ENCODE measurements around the gene BABAM2. TPM values are rescaled to one million over a fixed set of nuclear protein-coding genes. Genes with fewer than 3 reads are reported as not detected.

Gene BABAM2
- total and polyA plus RNA-seq, 8 donors, result 27.1 to 49.2 (median 28.4) TPM

- no peak for ATAC-seq
- H3K9me3 ChIP-seq, result no peaks in the 10 kb centered on the region
Measured at GRCh38 chr2:28380219-28380618, 489.7 kb downstream of the BABAM2 start.

GRCh38 chr2:28381225-28382180 is 491.0 kb downstream of the BABAM2 start:
- no peak for ATAC-seq
- no peaks in the 10 kb centered on the region for H3K27me3 ChIP-seq
- H3K9me3 ChIP-seq, result no peaks in the 10 kb centered on the region
- intact Hi-C loops (cut with DNase I), result no loop called here
- no peaks in the 10 kb centered on the region for H3K36me3 ChIP-seq
- no peak overlapping the region for H3K27ac ChIP-seq
- H3K4me3 ChIP-seq, result no peak overlapping the region
- H3K4me1 ChIP-seq, result peaks cover 0 to 17% of the 10 kb centered on the region in 2 donors
- no peak for TF ChIP-seq CTCF (IDR thresholded peaks at IDR 0.05)
- DNase-seq, result no peak

More at GRCh38 chr2:28380219-28380618, 489.7 kb downstream of the BABAM2 start:
- Histone ChIP-seq H3K4me3 (no peak overlapping the region), H3K36me3 (no peaks in the 10 kb centered on the region), H3K4me1 (peaks cover 0 to 17% of the 10 kb centered on the region in 2 donors), H3K27me3 (no peaks in the 10 kb centered on the region), H3K27ac (no peak overlapping the region)
- no peak for DNase-seq
- no peak for TF ChIP-seq CTCF (IDR thresholded peaks at IDR 0.05)
- intact Hi-C loops (cut with DNase I), result no loop called here

GRCh38 chr2:28382755-28383154 is 492.2 kb downstream of the BABAM2 start:
- no peak for ATAC-seq
- Histone ChIP-seq H3K4me1 (peaks cover 0 to 17% of the 10 kb centered on the region in 2 donors), H3K9me3 (no peaks in the 10 kb centered on the region), H3K27ac (no peak overlapping the region), H3K4me3 (no peak overlapping the region), H3K27me3 (no peaks in the 10 kb centered on the region), H3K36me3 (no peaks in the 10 kb centered on the region)
- intact Hi-C loops (cut with DNase I), result no loop called here
- DNase-seq, result no peak
- no peak for TF ChIP-seq CTCF (IDR thresholded peaks at IDR 0.05)

- Histone ChIP-seq H3K27ac (no peak overlapping the region), H3K4me3 (no peak overlapping the region), H3K9me3 (no peaks in the 10 kb centered on the region), H3K27me3 (no peaks in the 10 kb centered on the region), H3K4me1 (peaks cover 0 to 23% of the 10 kb centered on the region in 2 donors), H3K36me3 (no peaks in the 10 kb centered on the region)
- intact Hi-C loops (cut with DNase I), result no loop called here
- no peak for TF ChIP-seq CTCF (IDR thresholded peaks at IDR 0.05)
- DNase-seq (no peak), ATAC-seq (no peak)
Measured at GRCh38 chr2:28387082-28387960, 496.8 kb downstream of the BABAM2 start.

Small RNA genes within 50 kb of the gene (microRNA-seq; reads per million reads assigned to microRNA genes)
- 0 reads per million in 2 donors for gene MIR4263

Other genes with a start within 250 kb of the BABAM2 start
- 10 to 100 TPM; 30.8 to 32.2 TPM for gene SUPT7L, start 227.1 kb upstream of the BABAM2 start, total RNA-seq
- gene SUPT7L, start 227.1 kb upstream of the BABAM2 start, polyA plus RNA-seq (ENCODE audit: insufficient read length in 6 of 6), result 10 to 100 TPM; 51.6 to 62.5 (median 58.1) TPM
- 10 to 100 TPM; 18.5 to 20.3 TPM for gene SLC4A1AP, start 226.8 kb upstream of the BABAM2 start, total RNA-seq
- 10 to 100 TPM; 32.3 to 40.1 (median 33.3) TPM for gene SLC4A1AP, start 226.8 kb upstream of the BABAM2 start, polyA plus RNA-seq (ENCODE audit: insufficient read length in 6 of 6)
- 100 to 1,000 TPM in 1 of 2 donors, 10 to 100 TPM in 1; 75.2 to 110 TPM for gene MRPL33, start 119.0 kb upstream of the BABAM2 start, total RNA-seq
- 100 to 1,000 TPM in 3 of 6 donors, 10 to 100 TPM in 3; 94.1 to 113 (median 101) TPM for gene MRPL33, start 119.0 kb upstream of the BABAM2 start, polyA plus RNA-seq (ENCODE audit: insufficient read length in 6 of 6)
- 1 to 10 TPM; 2.3 to 4.0 TPM for gene RBKS, start 342 bp upstream of the BABAM2 start, total RNA-seq
- 1 to 10 TPM; 2.0 to 3.2 (median 2.6) TPM for gene RBKS, start 342 bp upstream of the BABAM2 start, polyA plus RNA-seq (ENCODE audit: insufficient read length in 6 of 6)

Measured in left lung (tissue), 10 donors.